ENCODE measurements around the gene P4HA2.

P4HA2 gene

DNA sequence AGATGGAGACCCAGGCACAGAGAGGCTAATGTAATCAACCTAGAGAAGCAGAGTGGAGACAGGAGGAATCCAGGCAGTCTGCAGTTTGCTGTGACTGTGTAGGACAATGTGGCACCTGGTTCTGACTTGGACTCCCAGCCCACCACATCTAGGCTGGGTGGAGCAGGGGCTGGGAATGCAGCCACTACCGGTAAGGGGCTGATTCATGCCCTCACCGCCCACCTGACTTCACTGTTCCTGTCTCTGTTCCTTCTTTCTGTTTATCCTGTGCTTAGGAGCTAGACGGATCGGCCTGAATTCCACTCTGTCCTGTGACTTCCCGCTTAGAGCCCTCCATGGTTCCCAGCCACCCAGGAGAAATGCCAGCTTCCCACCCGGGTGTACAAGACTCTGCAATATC, 32.4 kb upstream of the P4HA2 start:
- Histone ChIP-seq H3K36me3 (ENCODE audit: low read length) (no peaks in the 10 kb centered on the region), H3K9ac (ENCODE audit: low read length) (no peak overlapping the region), H3K27ac (ENCODE audit: low read depth, low read length) (no peak overlapping the region), H2AFZ (ENCODE audit: low read depth, low read length, severe bottlenecking) (no peak overlapping the region), H3K4me2 (ENCODE audit: low read depth, low read length, poor library complexity, severe bottlenecking) (no peak overlapping the region), H3K4me3 (ENCODE audit: insufficient read depth, low read length, poor library complexity, severe bottlenecking) (no peak overlapping the region), H3K27me3 (ENCODE audit: low read length) (no peaks in the 10 kb centered on the region), H3K9me3 (ENCODE audit: insufficient read depth, low read length) (no peaks in the 10 kb centered on the region), H4K20me1 (ENCODE audit: low read depth, low read length) (no peaks in the 10 kb centered on the region), H3F3A (ENCODE audit: insufficient read depth) (no peaks in the 10 kb centered on the region), H3K79me2 (ENCODE audit: insufficient read depth, low read length) (no peaks in the 10 kb centered on the region), H3K9me2 (replicated peaks; ENCODE audit: insufficient read depth, low read length) (no peaks in the 10 kb centered on the region)
- TF ChIP-seq EZH2phosphoT487 (conservative IDR thresholded peaks at IDR 0.05; ENCODE audit: low read length) = no peak
- TF ChIP-seq, protein P1, sequence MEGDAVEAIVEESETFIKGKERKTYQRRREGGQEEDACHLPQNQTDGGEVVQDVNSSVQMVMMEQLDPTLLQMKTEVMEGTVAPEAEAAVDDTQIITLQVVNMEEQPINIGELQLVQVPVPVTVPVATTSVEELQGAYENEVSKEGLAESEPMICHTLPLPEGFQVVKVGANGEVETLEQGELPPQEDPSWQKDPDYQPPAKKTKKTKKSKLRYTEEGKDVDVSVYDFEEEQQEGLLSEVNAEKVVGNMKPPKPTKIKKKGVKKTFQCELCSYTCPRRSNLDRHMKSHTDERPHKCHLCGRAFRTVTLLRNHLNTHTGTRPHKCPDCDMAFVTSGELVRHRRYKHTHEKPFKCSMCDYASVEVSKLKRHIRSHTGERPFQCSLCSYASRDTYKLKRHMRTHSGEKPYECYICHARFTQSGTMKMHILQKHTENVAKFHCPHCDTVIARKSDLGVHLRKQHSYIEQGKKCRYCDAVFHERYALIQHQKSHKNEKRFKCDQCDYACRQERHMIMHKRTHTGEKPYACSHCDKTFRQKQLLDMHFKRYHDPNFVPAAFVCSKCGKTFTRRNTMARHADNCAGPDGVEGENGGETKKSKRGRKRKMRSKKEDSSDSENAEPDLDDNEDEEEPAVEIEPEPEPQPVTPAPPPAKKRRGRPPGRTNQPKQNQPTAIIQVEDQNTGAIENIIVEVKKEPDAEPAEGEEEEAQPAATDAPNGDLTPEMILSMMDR (IDR thresholded peaks at IDR 0.05; ENCODE audit: insufficient read depth, low read length, poor library complexity, severe bottlenecking) = no peak

DNA sequence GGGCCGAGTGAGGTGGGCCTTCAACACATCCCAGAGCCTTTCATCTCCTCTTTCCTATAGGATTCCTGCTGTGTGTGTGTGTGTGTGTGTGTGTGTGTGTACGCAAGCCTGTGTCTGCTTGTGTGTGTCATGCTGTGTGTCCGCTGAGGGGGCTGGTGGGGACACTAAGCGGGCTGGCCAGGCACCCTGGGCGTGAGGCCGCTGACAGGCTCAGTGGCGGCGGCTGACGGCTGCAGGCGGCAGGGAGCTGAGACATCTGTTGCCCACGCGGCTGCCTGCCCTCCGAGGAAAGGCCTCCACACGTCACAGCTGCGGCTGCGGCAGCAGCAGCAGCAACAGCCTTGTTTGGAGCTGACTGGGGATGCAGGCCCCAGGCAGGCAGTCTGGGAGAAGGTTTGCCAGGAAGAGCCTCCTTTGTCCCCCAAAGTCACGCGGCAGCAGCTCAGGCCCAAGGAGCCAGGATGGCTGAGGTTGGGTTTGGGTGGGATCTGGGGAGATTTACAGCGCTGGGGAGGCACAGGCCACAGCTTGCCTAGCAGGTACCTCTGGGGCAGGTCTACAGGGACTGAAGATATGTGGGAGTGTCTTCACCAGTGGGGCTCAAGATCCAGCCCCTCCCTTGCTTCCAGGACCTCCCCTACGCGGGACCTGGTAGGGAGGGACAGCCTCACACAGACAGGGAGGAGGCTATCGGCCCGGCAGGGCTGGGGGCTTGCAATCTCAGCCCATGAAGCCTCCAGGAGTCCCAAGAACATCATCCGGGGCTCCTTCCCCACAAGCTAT, 31.6 kb upstream of the P4HA2 start:
- Histone ChIP-seq H3K27me3 (ENCODE audit: low read length) (no peaks in the 10 kb centered on the region), H3K9me2 (replicated peaks; ENCODE audit: insufficient read depth, low read length) (no peaks in the 10 kb centered on the region), H3K79me2 (ENCODE audit: insufficient read depth, low read length) (no peaks in the 10 kb centered on the region), H3K36me3 (ENCODE audit: low read length) (no peaks in the 10 kb centered on the region), H2AFZ (ENCODE audit: low read depth, low read length, severe bottlenecking) (no peak overlapping the region), H3K27ac (ENCODE audit: low read depth, low read length) (no peak overlapping the region), H3F3A (ENCODE audit: insufficient read depth) (no peaks in the 10 kb centered on the region), H3K9ac (ENCODE audit: low read length) (no peak overlapping the region), H3K4me2 (ENCODE audit: low read depth, low read length, poor library complexity, severe bottlenecking) (no peak overlapping the region), H3K4me3 (ENCODE audit: insufficient read depth, low read length, poor library complexity, severe bottlenecking) (no peak overlapping the region), H3K9me3 (ENCODE audit: insufficient read depth, low read length) (no peaks in the 10 kb centered on the region), H4K20me1 (ENCODE audit: low read depth, low read length) (no peaks in the 10 kb centered on the region)
- TF ChIP-seq, protein P1 (IDR thresholded peaks at IDR 0.05; ENCODE audit: insufficient read depth, low read length, poor library complexity, severe bottlenecking) = no peak
- TF ChIP-seq EZH2phosphoT487 (conservative IDR thresholded peaks at IDR 0.05; ENCODE audit: low read length) = no peak

DNA sequence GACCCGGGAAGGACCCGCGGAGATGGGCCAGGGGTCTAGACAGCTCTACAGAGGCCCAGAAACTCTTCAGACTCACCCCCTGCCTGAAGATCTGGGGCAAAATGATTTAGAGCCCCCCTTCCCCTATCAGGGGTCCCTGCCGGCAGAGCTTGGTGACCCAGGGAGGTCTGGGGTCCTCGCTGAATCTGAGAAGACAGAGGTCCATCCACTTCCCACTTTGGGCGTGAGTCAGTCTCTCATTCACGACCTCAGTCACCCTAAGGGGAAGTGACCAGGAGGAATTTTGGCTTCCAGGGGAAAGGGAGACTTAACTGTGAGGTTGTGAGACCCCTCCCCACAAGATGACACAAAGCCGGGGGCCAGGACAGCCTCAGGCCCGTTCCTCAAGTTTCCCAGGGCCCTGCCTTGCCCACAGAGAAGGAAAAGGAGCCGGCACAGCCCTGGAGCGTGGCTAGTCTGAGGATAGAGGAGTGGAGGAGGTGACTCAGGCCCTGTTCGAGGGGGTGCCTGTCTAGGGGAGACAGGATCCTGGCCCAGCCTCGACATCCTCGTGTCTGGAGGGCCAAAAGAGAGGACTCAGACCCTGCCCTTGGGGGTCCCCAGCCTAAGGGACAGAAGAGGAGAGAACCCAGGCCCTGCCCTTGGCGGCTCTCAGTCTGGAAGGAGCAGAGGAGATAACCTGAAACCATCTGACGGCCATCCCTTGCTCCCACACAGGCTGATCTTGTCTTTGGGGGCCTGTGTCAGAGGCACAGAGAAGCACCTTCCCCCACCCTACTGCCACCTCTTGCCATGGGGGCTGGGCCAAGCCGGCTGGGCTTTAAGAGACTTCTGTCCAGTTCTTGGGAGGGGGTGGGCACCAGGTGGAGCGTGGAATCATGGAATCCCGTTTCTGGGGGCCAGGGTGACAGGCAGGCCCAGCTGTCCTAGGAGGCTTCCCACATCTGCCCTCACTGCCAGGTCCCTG, 30.7 kb upstream of the P4HA2 start:
- Histone ChIP-seq H3K27ac (ENCODE audit: low read depth, low read length) (no peak overlapping the region), H3K4me2 (ENCODE audit: low read depth, low read length, poor library complexity, severe bottlenecking) (no peak overlapping the region), H3K9me2 (replicated peaks; ENCODE audit: insufficient read depth, low read length) (no peaks in the 10 kb centered on the region), H3K36me3 (ENCODE audit: low read length) (no peaks in the 10 kb centered on the region), H3K9ac (ENCODE audit: low read length) (no peak overlapping the region), H3K79me2 (ENCODE audit: insufficient read depth, low read length) (no peaks in the 10 kb centered on the region), H3K9me3 (ENCODE audit: insufficient read depth, low read length) (no peaks in the 10 kb centered on the region), H3F3A (ENCODE audit: insufficient read depth) (no peaks in the 10 kb centered on the region), H2AFZ (ENCODE audit: low read depth, low read length, severe bottlenecking) (no peak overlapping the region), H4K20me1 (ENCODE audit: low read depth, low read length) (no peaks in the 10 kb centered on the region), H3K27me3 (ENCODE audit: low read length) (no peaks in the 10 kb centered on the region), H3K4me3 (ENCODE audit: insufficient read depth, low read length, poor library complexity, severe bottlenecking) (no peak overlapping the region)
- TF ChIP-seq, protein P1 (IDR thresholded peaks at IDR 0.05; ENCODE audit: insufficient read depth, low read length, poor library complexity, severe bottlenecking) = no peak
- no peak for TF ChIP-seq EZH2phosphoT487 (conservative IDR thresholded peaks at IDR 0.05; ENCODE audit: low read length)
